SK-N-MC (cell line): ENCODE measurements around the gene KCNQ1OT1.

Experiments used
- DNase-seq: peaks from one replicate; pipeline ENCODE4 v3.0.0-alpha.2; 2011; ENCODE audit warnings: low read depth, low spot score
- H3K27ac ChIP-seq: fragments of 200-600 bp; sonication (generic); 2 replicates; pipeline ENCODE4 v1.5.1; 2016; ENCODE audit warnings: mixed run types
- H3K36me3 ChIP-seq: fragments of 200-600 bp; sonication (generic); 2 replicates; pipeline ENCODE4 v1.6.1; 2017; ENCODE audit warnings: antibody characterized with exemption, low read length, mixed read lengths; ENCODE audit not compliant: insufficient read depth
- H3K4me3 ChIP-seq: fragments of 200-600 bp; sonication (generic); 2 replicates; pipeline ENCODE4 v1.5.1; 2016
- H3K9ac ChIP-seq: fragments of 200-600 bp; sonication (generic); 2 replicates; pipeline ENCODE4 v1.8.0; 2017; ENCODE audit warnings: mixed run types, mixed read lengths; ENCODE audit not compliant: insufficient read length
- H3K9me3 ChIP-seq: fragments of 200-600 bp; sonication (generic); 2 replicates; pipeline ENCODE4 v1.6.1; 2017; ENCODE audit warnings: low read depth, mild to moderate bottlenecking, antibody characterized with exemption, low read length, moderate library complexity, mixed read lengths
- EZH2 ChIP-seq: fragments of 200-600 bp; sonication (generic); IDR thresholded peaks from one replicate; pipeline ENCODE4 v1.6.1; 2017; ENCODE audit warnings: antibody characterized with exemption
- FOXP2 ChIP-seq: optimal IDR thresholded peaks from 2 replicates; pipeline ENCODE3; 2011; ENCODE audit warnings: mild to moderate bottlenecking, moderate library complexity; ENCODE audit not compliant: insufficient read depth; ENCODE audit errors: extremely low read length, control extremely low read depth
- POLR2AphosphoS5 ChIP-seq: IDR thresholded peaks from 2 replicates; pipeline ENCODE4 v1.6.1; 2012; ENCODE audit warnings: mild to moderate bottlenecking, low read depth, low read length, borderline replicate concordance

The KCNQ1OT1 gene

GRCh38 chr11:2725368-2726300 lies 25.8 kb upstream of the KCNQ1OT1 start:
- Histone ChIP-seq H3K9ac (no peak overlapping the region), H3K27ac (no peak overlapping the region), H3K4me3 (no peak overlapping the region), H3K9me3 (no peaks in the 10 kb centered on the region), H3K36me3 (no peaks in the 10 kb centered on the region)
- TF ChIP-seq EZH2 (no peak), FOXP2 (no peak), POLR2AphosphoS5 (no peak)
- no peak for DNase-seq

GRCh38 chr11:2724653-2725367 lies 25.0 kb upstream of the KCNQ1OT1 start:
- no peak for DNase-seq
- Histone ChIP-seq H3K27ac (no peak overlapping the region), H3K9me3 (no peaks in the 10 kb centered on the region), H3K4me3 (no peak overlapping the region), H3K9ac (no peak overlapping the region), H3K36me3 (no peaks in the 10 kb centered on the region)
- no peak for TF ChIP-seq POLR2AphosphoS5
- no peak for TF ChIP-seq EZH2
- TF ChIP-seq FOXP2, result no peak

- Histone ChIP-seq H3K4me3 (no peak overlapping the region), H3K36me3 (no peaks in the 10 kb centered on the region), H3K9me3 (no peaks in the 10 kb centered on the region), H3K9ac (no peak overlapping the region), H3K27ac (no peak overlapping the region)
- DNase-seq, result no peak
- TF ChIP-seq EZH2 (no peak), FOXP2 (no peak), POLR2AphosphoS5 (no peak)
Observed at GRCh38 chr11:2724104-2724503, 24.3 kb upstream of the KCNQ1OT1 start.

- Histone ChIP-seq H3K9ac (no peak overlapping the region), H3K36me3 (no peaks in the 10 kb centered on the region), H3K4me3 (no peak overlapping the region), H3K27ac (no peak overlapping the region), H3K9me3 (no peaks in the 10 kb centered on the region)
- TF ChIP-seq FOXP2, result no peak
- TF ChIP-seq EZH2, result no peak
- TF ChIP-seq POLR2AphosphoS5, result no peak
- DNase-seq, result no peak
Observed at GRCh38 chr11:2722955-2723354, 23.2 kb upstream of the KCNQ1OT1 start.

GRCh38 chr11:2721210-2721916 lies 21.6 kb upstream of the KCNQ1OT1 start:
- no peak for TF ChIP-seq FOXP2
- no peak for TF ChIP-seq EZH2
- TF ChIP-seq POLR2AphosphoS5, result no peak
- Histone ChIP-seq H3K9me3 (no peaks in the 10 kb centered on the region), H3K4me3 (peak overlapping the region; percentile 29; the same call in 1 of the 2 replicates), H3K9ac (no peak overlapping the region), H3K36me3 (no peaks in the 10 kb centered on the region), H3K27ac (no peak overlapping the region)
- no peak for DNase-seq

- H3K27ac ChIP-seq, result no peak overlapping the region
- no peak for TF ChIP-seq POLR2AphosphoS5
- no peak for TF ChIP-seq EZH2
- no peak for TF ChIP-seq FOXP2
- no peaks in the 10 kb centered on the region for H3K36me3 ChIP-seq
- H3K9me3 ChIP-seq, result no peaks in the 10 kb centered on the region
- DNase-seq, result no peak
- no peak overlapping the region for H3K9ac ChIP-seq
- no peak overlapping the region for H3K4me3 ChIP-seq
Observed at GRCh38 chr11:2719831-2720590, 20.2 kb upstream of the KCNQ1OT1 start.

GRCh38 chr11:2718817-2719438 lies 19.1 kb upstream of the KCNQ1OT1 start:
- Histone ChIP-seq H3K27ac (no peak overlapping the region), H3K9me3 (no peaks in the 10 kb centered on the region), H3K36me3 (no peaks in the 10 kb centered on the region), H3K9ac (no peak overlapping the region), H3K4me3 (no peak overlapping the region)
- TF ChIP-seq POLR2AphosphoS5 (no peak), FOXP2 (no peak), EZH2 (no peak)
- no peak for DNase-seq
